ENCODE data around the gene COL5A1. TPM values are rescaled to one million over a fixed set of nuclear protein-coding genes. Genes with fewer than 3 reads are reported as not detected.
"Not testable (repeated sequence)": the region's sequence is repeated elsewhere in the genome, so short reads cannot be mapped to it uniquely, and the experiment has no call there.

COL5A1 gene
- total RNA-seq, 2 donors from 2014 or later: 71.1 to 196 TPM

DNA sequence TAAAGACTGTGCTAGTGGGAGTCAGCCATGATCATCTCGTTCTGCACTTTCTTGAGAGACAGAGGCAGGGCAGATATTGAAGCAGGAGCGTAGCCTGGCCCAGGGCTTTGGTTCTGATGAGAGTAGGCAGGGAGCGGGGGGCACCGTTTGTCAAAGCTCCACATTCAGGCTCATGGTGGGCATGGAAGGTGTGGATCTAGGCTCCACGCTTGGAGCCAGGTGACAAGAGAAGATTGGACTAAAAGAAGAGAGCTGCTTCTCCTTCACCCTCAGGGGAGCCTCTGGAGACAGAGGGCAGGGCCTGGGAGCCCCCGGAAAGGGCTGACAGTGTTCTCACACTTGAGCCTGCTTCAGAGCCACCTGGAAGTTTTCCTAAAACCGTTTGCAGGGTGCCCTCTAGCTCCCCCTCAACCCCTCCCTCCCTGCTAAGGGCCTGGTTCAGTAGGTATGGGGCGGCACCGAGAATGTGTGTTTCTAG is 214.3 kb downstream of the COL5A1 start:
- DNase-seq (ENCODE audit: low spot score): no peak
- intact Hi-C loops (cut with DNase I): no loop called here

DNA sequence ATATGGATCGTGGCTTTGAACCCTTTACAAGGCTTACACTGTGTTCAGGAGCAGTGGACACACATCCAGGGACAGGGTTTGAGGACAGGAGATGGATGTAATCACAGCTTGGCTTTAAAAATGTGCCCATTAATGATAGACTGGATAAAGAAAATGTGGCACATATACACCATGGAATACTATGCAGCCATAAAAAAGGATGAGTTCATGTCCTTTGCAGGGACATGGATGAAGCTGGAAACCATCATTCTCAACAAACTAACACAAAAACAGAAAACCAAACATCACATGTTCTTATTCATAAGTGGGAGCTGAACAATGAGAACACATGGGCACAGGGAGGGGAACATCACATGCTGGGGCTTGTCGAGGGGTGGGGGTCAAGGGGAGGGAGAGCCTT is 215.8 kb downstream of the COL5A1 start:
- intact Hi-C loops (cut with DNase I): not testable (repeated sequence)

DNA sequence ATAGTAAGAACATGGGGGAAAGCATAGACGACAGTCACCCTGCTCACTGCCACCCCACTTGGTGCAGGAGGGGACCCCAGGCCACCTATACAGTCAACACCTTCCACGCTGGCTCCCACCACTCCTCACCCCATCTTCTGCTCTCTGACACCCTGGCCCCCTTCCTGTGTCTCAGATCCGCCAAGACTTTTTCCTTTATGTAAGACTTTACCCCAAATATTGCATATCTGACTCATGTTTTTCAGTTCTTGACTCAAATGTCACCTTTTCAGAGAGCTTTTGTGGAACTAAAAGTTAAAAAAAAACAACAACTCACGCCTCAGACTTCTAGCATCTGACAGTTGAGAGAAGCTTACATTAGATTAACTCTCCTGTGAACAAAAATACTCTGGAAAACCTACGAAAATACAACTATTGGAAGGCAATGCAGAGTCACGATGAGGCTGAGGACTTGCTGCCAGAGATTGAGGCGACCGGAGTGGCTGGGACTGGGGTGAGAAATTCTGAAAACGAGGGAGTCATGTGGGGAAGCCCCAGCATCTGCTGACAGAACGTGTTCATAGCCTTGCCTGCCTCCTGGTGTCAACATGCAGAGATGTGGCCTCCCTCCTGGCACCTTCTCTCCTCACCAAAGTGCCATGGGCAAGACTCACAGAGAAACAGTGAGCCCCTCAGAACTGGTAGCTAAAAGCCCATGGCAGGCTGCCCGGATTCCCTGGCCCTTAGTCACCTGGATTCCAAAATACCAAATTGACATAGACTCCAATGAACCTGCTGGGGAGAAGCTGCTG is 216.6 kb downstream of the COL5A1 start:
- DNase-seq (ENCODE audit: low spot score): peak; percentile 79
- intact Hi-C loops (cut with DNase I): no loop called here

More for the DNA sequence above, 215.8 kb downstream of the COL5A1 start:
- DNase-seq (ENCODE audit: low spot score): not testable (repeated sequence)

DNA sequence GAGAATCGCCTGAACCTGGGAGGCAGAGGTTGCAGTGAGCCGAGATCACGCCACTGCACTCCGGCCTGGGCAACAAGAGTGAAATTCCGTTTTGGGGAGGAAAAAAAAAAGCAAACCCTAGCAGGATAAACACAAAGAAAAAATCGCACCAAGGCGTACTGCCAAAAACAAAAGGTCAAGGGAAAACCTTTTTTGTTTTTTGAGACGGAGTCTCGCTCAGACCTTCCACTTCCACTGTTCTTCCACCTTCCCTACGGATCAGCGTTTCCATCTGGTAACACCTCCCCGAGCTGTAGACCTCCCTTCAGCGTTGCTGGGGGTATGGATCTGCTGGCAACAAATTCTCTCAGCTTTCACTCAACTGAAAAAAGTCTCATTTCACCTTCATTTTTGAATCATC is 218.9 kb downstream of the COL5A1 start:
- no peak for DNase-seq (ENCODE audit: low spot score)
- intact Hi-C loops (cut with DNase I): no loop called here

DNA sequence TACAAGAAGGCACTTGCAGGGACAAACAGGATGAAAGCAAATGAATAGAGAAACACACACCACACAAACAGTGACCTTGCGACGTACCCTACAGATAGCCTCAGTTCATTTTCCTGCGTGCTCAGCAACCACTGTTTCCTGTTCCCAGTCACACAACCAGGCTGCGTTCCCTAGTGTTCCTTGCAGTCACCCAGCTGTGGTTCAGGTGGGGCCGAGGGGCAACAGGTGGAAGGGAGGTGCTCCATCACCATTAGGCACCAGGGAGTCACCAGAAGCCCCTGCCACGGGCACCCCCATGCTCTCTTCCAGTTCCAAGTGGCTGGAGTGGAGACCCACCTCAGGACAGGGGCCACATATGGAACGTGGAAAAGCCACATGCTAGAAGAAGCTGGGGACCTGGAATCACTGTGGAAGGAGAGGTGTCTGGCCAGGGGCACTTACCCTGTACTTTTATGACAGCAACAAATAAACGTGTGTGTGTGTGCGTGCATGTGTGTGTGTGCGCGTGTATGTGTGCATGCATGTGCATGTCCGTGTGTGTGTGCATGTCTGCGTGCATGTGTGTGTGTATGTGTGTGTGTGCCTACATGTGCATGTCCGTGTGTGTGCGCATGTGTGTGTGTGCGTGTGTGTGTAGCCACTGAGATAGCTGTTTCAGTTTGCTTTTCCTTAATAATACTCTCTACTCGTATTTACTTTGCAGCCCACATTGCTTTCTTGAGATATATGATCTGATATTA is 220.2 kb downstream of the COL5A1 start:
- DNase-seq (ENCODE audit: low spot score): no peak

DNA sequence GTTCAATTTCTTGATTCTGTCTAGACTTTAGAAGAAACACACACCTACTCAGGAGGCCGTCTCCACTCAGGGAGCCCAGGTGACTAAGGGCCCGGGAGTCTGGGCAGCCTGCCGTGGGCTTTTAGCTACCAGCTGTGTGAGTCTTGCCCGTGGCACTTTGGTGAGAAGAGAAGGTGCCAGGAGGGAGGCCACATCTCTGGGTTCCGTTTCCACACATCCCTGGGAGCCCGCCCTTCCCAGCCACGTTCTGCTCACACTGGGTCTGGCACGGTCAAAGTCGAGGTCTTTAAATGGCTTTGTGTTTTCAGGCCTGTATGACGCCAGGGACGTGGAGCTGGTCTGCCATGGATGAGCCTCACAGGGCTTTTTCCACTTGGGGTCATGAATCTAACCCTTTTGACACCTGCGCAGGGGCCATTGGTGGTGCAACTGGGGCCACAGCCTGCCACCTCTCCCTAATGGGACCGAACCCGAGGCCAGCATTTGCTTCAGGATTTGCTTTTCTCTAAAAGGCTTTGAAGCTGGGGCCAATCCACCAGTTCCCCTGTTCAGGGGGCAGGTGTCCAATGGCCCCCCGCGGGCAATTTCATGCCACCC is 221.8 kb downstream of the COL5A1 start:
- DNase-seq (ENCODE audit: low spot score): no peak
- intact Hi-C loops (cut with DNase I): no loop called here

More for the DNA sequence above, 220.2 kb downstream of the COL5A1 start:
- intact Hi-C loops (cut with DNase I): no loop called here

DNA sequence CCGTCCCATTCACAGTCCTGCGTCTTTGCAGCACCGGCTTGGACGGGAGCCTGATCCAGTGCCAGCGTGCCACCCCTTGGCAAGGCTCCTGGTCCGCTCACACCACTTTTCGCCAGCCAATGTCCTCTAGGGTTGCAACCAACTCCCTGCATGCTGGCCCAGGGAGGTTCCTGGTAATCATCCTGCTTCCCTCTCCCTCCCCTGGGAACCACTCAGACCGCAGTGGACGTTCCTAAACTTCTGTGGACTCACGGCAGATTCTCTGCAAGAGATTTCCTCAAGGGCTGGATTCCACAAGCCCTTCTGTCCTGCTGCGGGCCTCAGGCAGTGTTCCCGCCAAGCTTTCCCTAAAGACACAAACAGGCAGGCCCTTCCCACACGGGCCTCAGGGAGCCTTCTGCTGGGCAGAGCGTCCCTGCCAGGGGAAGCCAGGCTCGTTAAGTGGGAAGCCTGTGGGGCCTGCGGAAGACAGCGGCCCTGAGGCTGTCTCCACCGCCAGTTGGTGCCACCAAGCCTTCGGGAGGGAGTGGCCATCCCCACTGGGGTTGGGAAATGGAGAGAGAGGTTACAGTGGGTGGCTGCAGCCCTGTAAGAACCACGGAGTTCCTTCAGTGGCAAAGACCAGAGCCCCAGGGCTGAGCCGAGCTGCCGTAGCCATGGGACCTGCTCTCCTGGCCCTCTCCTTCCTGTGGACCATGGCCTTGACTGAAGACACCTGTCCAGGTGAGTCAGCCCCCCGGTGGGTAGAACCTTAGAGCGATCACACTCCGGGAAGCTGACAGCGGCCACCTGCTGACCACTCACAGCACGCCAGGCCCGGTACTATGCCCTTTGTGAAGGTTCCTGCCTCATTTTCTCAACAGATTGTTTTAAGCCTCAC is 222.6 kb downstream of the COL5A1 start:
- intact Hi-C loops (cut with DNase I): no loop called here
- DNase-seq (ENCODE audit: low spot score): no peak

DNA sequence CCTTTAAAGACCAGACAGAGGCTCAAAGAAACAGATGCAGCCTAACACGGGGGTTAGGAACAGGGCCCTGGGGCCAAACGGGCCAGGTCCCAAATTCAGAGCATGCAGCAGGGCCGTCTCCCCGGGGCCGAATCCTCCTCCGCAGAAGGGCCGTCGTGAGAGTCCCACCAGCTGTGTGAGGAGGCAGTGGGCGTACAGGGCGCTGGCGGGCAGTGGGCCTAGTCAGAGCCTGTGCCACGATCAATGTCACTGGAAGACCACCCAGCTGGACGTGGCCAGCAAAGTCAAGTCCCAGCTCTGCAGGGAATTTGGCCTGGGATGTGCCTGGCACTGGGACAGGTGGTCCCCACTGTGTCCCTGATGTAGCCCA is 223.2 kb downstream of the COL5A1 start:
- intact Hi-C loops (cut with DNase I): no loop called here
- DNase-seq (ENCODE audit: low spot score): no peak

DNA sequence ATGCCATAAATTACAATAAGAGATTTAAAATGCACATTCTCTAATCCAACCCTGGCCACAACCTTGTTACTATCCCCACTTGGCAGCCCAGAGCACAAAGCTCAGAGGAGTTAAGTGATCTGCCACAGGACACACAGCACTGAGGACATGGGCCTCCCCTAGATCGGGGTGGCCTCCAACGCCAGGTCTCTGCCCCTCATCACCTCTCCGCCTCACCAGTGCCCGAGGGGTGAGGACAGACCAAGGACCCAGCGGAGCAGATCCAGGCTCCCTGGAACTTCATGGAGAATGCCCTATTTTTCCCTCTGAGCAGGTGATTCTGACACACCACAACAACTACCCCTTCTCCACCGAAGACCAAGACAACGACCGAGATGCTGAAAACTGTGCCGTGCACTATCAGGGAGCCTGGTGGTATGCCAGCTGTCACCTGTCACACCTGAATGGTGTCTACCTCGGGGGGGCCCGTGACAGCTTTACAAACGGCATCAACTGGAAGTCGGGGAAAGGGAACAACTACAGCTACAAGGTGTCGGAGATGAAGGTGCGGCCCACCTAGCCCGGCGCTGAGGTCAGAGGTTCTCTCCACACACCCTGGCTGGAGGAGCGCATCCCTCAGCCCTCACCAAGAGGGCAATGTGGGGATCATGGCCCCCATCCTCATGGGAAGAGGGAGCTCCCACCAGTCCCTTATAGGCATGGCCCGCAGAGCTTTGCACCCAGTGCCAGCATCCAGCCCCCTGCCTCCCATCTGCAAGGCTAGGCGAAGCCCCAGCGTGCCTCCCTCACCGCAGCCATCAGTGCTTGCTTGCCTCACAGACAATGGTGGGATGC is 226.5 kb downstream of the COL5A1 start:
- no peak for DNase-seq (ENCODE audit: low spot score)
- intact Hi-C loops (cut with DNase I): no loop called here

DNA sequence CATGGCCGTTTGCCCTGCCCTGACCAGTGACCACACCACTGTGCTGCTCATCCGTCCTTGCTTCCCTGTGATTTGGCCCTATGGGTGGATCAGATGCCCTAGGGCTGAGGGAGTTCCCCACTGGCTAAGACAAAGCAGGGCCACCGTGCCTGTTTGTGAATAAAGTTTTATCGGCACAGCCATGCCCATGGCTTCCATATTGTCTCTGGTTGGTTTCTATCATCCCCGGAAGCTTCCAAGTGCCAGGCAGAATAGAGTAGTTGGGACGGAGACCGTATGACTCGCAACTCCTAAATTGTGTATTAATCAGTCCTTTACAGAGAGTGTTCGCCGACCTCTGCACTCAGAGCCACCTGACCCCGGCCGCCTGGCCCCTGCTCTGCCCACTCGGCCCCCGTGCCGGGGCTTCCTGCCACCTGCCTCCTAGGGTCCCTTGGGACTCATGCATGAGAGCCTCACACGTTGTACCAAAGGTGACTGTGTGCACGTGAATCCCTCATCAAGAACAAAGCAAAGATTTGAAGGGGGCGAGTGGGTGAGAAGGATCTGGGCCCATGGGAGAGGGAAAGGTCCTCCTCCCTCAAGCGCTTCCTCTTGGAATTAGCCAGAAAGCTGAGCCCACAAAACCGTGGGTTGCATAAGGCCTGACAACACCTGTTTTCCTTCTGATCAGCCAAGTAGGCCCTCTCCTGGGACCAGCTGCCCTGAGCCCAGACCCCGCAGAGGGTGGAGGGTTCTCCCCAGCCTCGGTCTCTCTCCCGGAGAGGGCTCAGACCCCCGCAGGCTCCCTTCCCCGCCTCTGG is 227.3 kb downstream of the COL5A1 start:
- intact Hi-C loops (cut with DNase I): no loop called here
- no peak for DNase-seq (ENCODE audit: low spot score)

DNA sequence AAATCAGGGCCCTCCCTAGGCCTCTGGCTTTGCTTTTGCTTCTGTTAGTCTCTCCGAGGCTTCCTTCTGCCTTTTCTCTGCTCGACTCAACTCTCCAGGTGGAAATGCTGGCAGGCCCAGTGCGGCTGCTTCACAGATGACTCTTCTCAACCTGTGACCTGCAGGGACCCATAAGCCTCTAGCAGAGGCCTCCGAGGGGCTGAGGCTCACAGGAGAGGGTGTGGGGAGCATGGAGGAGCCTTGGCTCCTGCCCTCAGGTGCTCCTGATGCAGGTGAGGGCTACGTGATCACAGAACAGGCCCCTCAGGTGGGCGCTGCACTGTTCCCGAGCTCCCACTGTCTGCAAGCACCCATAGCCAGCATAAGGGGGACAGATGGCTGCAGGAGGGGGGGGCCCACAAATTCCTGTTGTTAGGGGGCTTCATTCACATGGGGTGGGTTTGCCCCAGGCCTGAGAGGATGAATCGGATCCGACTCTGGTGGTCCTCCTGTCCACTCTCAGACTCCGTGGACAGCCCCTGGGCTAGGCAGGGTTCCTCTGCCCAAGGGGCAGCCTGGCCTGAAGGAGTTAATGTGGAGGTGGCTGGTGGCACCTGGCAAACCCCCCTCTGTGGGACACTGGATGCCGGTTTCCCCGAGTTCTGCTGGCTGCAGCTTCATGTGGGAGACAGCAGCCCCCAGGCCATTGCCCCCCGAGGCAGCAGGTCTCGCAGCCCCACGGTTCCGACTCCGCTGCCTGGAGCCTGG is 228.1 kb downstream of the COL5A1 start:
- intact Hi-C loops (cut with DNase I): no loop called here
- DNase-seq (ENCODE audit: low spot score): peak; percentile 58

DNA sequence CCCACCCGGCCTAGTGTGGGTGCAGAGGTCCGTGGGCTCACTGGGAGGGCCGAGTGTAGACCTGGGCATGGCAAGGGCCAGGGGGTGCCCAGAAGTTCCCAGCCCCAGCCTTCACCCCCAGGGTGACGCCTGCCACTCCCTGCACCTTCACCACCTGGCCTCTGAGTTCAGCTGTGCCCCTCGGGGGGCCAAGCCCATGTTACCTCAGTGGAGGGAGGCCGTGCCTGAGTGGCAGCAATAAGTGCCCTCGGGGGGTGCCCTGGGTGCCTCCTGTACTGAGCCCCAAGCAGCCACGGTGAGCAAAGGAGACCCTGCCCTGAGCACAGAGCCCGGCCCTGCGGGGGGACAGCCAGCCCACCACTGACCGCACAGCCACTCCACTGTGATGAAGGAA is 228.7 kb downstream of the COL5A1 start:
- peak; percentile 58 for DNase-seq (ENCODE audit: low spot score)

DNA sequence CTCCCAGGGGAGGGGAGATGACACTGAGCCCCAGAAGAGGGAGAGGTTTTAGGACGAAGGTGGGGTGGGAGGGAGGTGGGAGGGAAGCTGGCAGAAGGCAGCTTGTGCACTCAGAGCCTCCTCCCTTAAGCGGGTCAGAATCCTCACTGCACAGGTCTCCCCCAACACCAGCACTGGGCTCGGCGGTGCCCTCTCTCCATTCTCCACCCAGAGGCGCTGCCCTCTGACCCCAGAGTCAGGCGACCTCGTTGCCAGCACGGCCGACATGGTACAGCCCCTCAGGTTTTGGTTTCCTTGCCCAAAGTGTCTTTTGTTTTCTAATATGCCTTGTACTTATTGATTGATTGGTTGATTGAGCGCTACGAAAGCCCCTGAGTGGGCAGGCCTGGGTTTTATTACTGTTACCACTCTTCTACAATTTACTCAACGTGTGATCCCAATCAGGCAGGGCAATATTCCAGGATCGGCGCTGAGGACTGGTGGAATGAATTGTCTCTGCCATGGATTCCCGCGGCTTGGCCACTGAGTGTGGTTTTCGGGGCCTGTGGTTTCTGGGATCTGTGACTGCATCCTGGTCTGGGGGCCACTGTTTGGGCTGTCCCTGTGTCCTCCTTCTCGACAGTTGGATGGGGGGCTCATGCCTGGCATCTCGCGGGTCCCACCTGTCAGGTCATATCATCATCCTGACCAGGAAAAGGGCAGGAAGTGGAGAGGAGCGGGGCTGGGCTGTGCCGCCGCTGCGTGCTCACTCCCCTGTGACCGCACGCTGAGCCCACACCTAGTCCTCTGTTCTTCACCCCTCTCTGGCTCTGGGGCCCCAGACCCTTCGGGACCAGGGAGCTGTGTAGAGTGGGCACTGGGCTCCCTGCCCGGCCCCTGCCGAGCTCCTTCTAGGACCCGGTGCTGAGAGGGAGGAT is 229.4 kb downstream of the COL5A1 start:
- intact Hi-C loops (cut with DNase I): no loop called here
- DNase-seq (ENCODE audit: low spot score): no peak

More for the DNA sequence above, 228.7 kb downstream of the COL5A1 start:
- intact Hi-C loops (cut with DNase I): no loop called here

DNA sequence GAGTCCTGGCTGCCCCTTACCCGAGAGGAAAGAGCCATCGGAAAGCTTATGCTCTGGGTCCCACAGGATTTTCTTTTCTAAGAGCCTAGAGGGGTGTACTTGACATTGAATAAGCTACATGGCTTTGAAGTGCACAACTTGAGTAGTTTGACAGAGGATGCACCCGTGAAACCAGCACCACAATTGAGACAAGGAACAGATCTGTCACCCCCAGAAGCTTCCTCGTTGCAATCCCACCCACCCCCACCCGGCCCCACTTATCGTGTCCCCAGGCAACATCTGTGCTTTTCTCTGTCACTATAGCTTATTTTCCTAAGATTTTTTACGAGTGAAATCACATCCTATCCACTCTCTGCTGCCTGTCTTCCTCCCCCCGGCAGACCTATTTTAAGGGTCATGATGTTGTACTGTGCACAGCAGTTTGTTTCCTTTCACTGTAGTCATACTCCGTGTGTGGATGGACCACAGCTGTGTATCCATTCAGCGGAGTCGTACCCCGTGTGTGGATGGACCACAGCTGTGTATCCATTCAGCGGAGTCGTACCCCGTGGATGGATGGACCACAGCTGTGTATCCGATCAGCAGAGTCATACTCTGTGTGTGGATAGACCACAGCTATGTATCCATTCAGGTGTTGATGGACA is 230.2 kb downstream of the COL5A1 start:
- intact Hi-C loops (cut with DNase I): no loop called here
- no peak for DNase-seq (ENCODE audit: low spot score)

DNA sequence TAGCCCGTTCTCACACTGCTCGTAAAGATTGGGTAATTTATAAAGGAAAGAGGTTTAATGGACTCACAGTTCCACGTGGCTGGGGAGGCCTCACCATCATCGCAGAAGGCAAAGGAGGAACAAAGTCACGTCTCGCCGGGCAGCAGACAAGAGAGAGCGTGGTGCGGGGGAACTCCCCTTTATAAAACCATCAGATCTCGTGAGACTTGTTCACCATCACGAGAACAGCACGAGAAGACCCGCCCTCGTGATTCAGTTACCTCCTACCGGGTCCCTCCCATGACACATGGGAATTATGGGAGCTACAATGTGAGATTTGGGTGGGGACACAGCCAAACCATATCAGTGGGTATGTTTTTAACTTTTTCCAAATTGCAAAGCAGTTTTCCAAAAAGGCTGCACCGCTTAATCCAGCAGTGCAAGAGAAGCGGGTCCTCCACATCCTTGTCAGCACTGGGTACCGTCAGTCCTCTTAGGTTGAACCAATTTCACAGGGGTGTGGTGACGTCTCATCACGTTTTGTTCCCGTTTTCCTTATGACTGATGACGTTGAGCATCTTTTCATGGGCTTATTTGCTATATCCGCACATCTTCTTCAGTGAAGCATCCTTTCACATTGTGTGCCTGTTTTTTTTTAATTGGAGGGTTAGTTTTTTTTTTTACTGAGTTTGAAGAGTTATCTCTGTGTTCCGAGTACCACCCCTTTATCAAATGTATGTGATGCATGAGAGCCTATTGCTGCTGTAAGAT is 231.1 kb downstream of the COL5A1 start:
- no peak for DNase-seq (ENCODE audit: low spot score)
- intact Hi-C loops (cut with DNase I): no loop called here
